CD14-positive monocyte (primary cell): Measurements from ENCODE around the gene XPO4. TPM values are rescaled to one million over a fixed set of nuclear protein-coding genes. Genes with fewer than 3 reads are reported as not detected.
A peak's percentile ranks its signal among the peaks of the same experiment; 100 is the strongest.

ENCODE experiments used
- DNase-seq, 3 donors: peaks; one replicate each; pipeline ENCODE4 v3.0.0-alpha.2; 2011 to 2022
- H2AFZ ChIP-seq: 2 replicates; pipeline ENCODE4 v1.6.0; 2012; ENCODE audit warnings: mild to moderate bottlenecking, low read depth, low read length, inconsistent platforms; ENCODE audit not compliant: insufficient read depth, poor library complexity, severe bottlenecking
- H3K27ac ChIP-seq, 2 donors: 1 replicate in 1 of 2; 2 replicates in 1 of 2; pipeline ENCODE4 v1.5.1; 2012 to 2013; ENCODE audit warnings: low read length in 2 of 2, control low read depth in 1 of 2, inconsistent platforms in 1 of 2, low read depth in 1 of 2, mild to moderate bottlenecking in 1 of 2
- H3K27me3 ChIP-seq, 2 donors: one replicate each; pipeline versions ENCODE4 v1.6.0 to v1.6.1; 2011 to 2013; ENCODE audit warnings: low read length in 2 of 2; ENCODE audit not compliant: control insufficient read depth in 2 of 2, insufficient read depth in 2 of 2
- H3K36me3 ChIP-seq, 2 donors: replicated peaks in 1 of 2; 1 replicate in 1 of 2; 2 replicates in 1 of 2; pipeline versions ENCODE4 v1.5.1 to v1.6.1; 2012 to 2013; ENCODE audit warnings: low read length in 2 of 2, control low read depth in 1 of 2, inconsistent platforms in 1 of 2, mild to moderate bottlenecking in 1 of 2; ENCODE audit not compliant: insufficient read depth in 2 of 2, control insufficient read depth in 1 of 2
- H3K4me1 ChIP-seq, 2 donors: 1 replicate in 1 of 2; 2 replicates in 1 of 2; pipeline versions ENCODE4 v1.5.1 to v1.6.1; 2012 to 2013; ENCODE audit warnings: low read length in 2 of 2, control low read depth in 1 of 2, inconsistent platforms in 1 of 2, mild to moderate bottlenecking in 1 of 2, moderate library complexity in 1 of 2; ENCODE audit not compliant: insufficient read depth in 2 of 2, control insufficient read depth in 1 of 2
- H3K4me2 ChIP-seq: replicated peaks from 2 replicates; pipeline ENCODE3; 2012; ENCODE audit warnings: low read length, moderate library complexity, mild to moderate bottlenecking; ENCODE audit not compliant: poor library complexity, severe bottlenecking; ENCODE audit errors: extremely low read depth
- H3K4me3 ChIP-seq, 3 experiments: fragments of 200-600 bp in 1 of 3; sonication (generic) in 1 of 3; replicated peaks in 1 of 3; 1 replicate in 2 of 3; 2 replicates in 1 of 3; pipeline ENCODE4 v1.5.1; 2011 to 2013; ENCODE audit warnings: low read length in 3 of 3, mild to moderate bottlenecking in 3 of 3, control low read depth in 2 of 3, low read depth in 2 of 3, inconsistent platforms in 1 of 3, moderate library complexity in 1 of 3
- H3K79me2 ChIP-seq: 2 replicates; pipeline ENCODE4 v1.6.0; 2012; ENCODE audit warnings: mild to moderate bottlenecking, control low read depth, inconsistent platforms, low read length, moderate library complexity; ENCODE audit not compliant: insufficient read depth
- H3K9ac ChIP-seq: 2 replicates; pipeline ENCODE4 v1.6.0; 2017; ENCODE audit warnings: low read length, mild to moderate bottlenecking; ENCODE audit not compliant: insufficient read depth, poor library complexity, severe bottlenecking
- H3K9me3 ChIP-seq, 2 donors: replicated peaks in 1 of 2; 1 replicate in 1 of 2; 2 replicates in 1 of 2; pipeline versions ENCODE4 v1.5.1 to v1.6.1; 2012 to 2013; ENCODE audit warnings: low read length in 2 of 2, control low read depth in 1 of 2; ENCODE audit not compliant: control insufficient read depth in 1 of 2, insufficient read depth in 1 of 2
- H4K20me1 ChIP-seq: 2 replicates; pipeline ENCODE4 v1.6.0; 2012; ENCODE audit warnings: mild to moderate bottlenecking, low read length, control low read depth, moderate library complexity; ENCODE audit not compliant: insufficient read depth
- H3K27ac Mint-ChIP-seq, 7 donors: one replicate each; pipeline ENCODE4 v1.8.0; 2020; ENCODE audit warnings: mild to moderate bottlenecking in 7 of 7, mixed read lengths in 7 of 7, moderate library complexity in 6 of 7, inconsistent platforms in 2 of 7
- H3K27me3 Mint-ChIP-seq, 3 donors: one replicate each; pipeline ENCODE4 v1.8.0; 2021 to 2022; ENCODE audit warnings: low read depth in 3 of 3, mild to moderate bottlenecking in 3 of 3, mixed read lengths in 3 of 3, moderate library complexity in 3 of 3, inconsistent platforms in 1 of 3
- H3K36me3 Mint-ChIP-seq, 2 donors: one replicate each; pipeline ENCODE4 v1.8.0; 2020; ENCODE audit warnings: mixed read lengths in 2 of 2, inconsistent platforms in 1 of 2, mild to moderate bottlenecking in 1 of 2
- H3K4me1 Mint-ChIP-seq: one replicate; pipeline ENCODE4 v1.8.0; 2020; ENCODE audit warnings: mild to moderate bottlenecking, mixed read lengths
- H3K4me3 Mint-ChIP-seq, 2 donors: one replicate each; pipeline ENCODE4 v1.8.0; 2020; ENCODE audit warnings: mild to moderate bottlenecking in 2 of 2, mixed read lengths in 2 of 2, moderate library complexity in 1 of 2
- H3K9me3 Mint-ChIP-seq, 7 donors: one replicate each; pipeline ENCODE4 v1.8.0; 2020 to 2022; ENCODE audit warnings: mixed read lengths in 7 of 7, mild to moderate bottlenecking in 6 of 7, moderate library complexity in 6 of 7, inconsistent platforms in 2 of 7
- WGBS: methylation state at CpG from one replicate; pipeline ENCODE4 v1.1.5; 2013; ENCODE audit warnings: missing lambda C conversion rate; ENCODE audit not compliant: insufficient coverage; 5-methylcytosine and 5-hydroxymethylcytosine counted together
- intact Hi-C, 2 donors: fragments of 100-400 bp; cut with micrococcal nuclease; formaldehyde crosslinking; loops; one replicate each; pipeline versions ENCODE4 v1.15.0 to v1.15.1; 2023
- polyA plus RNA-seq, 3 donors: library from polyadenylated mRNA; depleted of rRNA in 1 of 3; unstranded in 2 of 3; stranded (reverse) in 1 of 3; fragments of 300-500 nt in 2 of 3; fragments of >200 nt in 1 of 3; fragmentation: Illumina TruSeq in 2 of 3; gene quantifications; 1 replicate in 2 of 3; 2 replicates in 1 of 3; pipeline ENCODE4 v1.2.3, GENCODE V29; 2012 to 2021
- TF ChIP-seq, protein P1 (sequence below): fragments of 200-600 bp; IDR thresholded peaks from one replicate; pipeline ENCODE4 v1.8.0; 2022; ENCODE audit warnings: antibody characterized with exemption, mild to moderate bottlenecking

XPO4 gene
- polyA plus RNA-seq, 3 donors, result 2.9 to 4.4 (median 4.0) TPM

DNA sequence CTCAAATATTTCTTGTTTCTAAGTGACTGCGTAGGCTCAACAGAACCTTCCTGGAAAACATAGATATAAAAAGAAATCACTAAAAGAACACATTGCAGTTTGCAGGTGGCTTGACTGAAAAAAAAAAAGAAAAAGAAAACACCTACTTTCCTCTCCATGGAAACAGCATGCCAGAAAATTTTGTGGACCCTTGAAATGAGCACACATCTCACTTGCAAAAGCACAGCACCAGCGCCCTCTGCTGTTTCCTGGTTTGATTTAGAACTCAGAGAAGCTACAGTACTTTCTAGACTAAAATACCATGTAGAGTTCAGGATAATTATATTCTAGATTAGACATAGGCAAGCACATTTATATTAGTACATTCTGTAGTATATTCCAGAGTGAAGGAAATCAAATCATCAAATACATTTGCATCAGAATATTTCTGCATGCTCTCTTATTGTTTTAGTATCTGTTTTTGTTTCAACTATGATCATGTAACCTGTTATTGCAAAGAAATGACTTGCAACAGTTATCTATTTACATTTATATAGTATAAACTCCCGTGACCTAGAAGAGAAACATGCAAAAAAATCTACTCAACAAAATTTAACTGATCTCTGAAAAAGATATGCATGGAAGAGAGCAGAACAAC is 22.3 kb upstream of the XPO4 start:
- intact Hi-C loops, result loop anchor here (5.0 to 10.0 kb wide), 4 partner anchors 210 to 730 kb away; partner anchors contain the start of gene GJB2 (in 1 of the 2)
- no CpG with 5 or more reads among the region's 3 CpGs for WGBS
- no peaks in the 10 kb centered on the region for H3K9me3 Mint-ChIP-seq

DNA sequence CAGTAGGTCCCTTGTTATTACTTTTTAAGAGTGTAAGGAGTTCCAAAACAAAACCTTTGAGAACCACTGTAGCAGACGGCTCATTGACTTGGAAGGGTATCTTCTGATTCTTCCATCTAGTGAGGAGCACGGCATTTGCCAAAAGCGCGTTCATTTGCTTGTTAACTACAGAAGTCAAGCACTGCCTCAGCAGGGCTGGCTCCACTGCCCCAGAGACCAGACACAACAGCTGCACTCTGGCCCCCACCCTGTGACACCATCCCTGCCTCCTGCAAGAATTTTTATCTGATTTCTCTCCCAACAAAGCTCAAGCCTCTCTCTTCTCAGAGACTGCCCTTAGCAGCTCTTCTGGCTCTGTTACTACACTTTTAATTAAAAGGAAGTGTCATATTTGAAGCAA is 20.7 kb upstream of the XPO4 start:
- no peak for DNase-seq
- WGBS, result 97% methylated on average over 4 of the region's 4 CpGs

More for the DNA sequence above, 22.3 kb upstream of the XPO4 start:
- Mint-ChIP-seq H3K36me3 (no peaks in the 10 kb centered on the region), H3K4me1 (no peaks in the 10 kb centered on the region), H3K27me3 (peaks cover 0 to 7% (median 4%) of the 10 kb centered on the region in 3 donors), H3K27ac (no peak overlapping the region), H3K4me3 (no peak overlapping the region)
- H3K9ac ChIP-seq, result no peak overlapping the region
- no peak overlapping the region for H2AFZ ChIP-seq
- no peaks in the 10 kb centered on the region for H3K9me3 ChIP-seq
- H3K4me2 ChIP-seq, result no peak overlapping the region
- H3K27ac ChIP-seq, result no peak overlapping the region
- no peaks in the 10 kb centered on the region for H3K4me1 ChIP-seq
- DNase-seq, result peak; percentile 22 to 49 (median 47)
- no peaks in the 10 kb centered on the region for H4K20me1 ChIP-seq
- H3K4me3 ChIP-seq, result no peak overlapping the region
- H3K79me2 ChIP-seq, result no peaks in the 10 kb centered on the region
- TF ChIP-seq, protein P1, sequence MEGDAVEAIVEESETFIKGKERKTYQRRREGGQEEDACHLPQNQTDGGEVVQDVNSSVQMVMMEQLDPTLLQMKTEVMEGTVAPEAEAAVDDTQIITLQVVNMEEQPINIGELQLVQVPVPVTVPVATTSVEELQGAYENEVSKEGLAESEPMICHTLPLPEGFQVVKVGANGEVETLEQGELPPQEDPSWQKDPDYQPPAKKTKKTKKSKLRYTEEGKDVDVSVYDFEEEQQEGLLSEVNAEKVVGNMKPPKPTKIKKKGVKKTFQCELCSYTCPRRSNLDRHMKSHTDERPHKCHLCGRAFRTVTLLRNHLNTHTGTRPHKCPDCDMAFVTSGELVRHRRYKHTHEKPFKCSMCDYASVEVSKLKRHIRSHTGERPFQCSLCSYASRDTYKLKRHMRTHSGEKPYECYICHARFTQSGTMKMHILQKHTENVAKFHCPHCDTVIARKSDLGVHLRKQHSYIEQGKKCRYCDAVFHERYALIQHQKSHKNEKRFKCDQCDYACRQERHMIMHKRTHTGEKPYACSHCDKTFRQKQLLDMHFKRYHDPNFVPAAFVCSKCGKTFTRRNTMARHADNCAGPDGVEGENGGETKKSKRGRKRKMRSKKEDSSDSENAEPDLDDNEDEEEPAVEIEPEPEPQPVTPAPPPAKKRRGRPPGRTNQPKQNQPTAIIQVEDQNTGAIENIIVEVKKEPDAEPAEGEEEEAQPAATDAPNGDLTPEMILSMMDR, result peak; percentile 86
- H3K36me3 ChIP-seq, result no peaks in the 10 kb centered on the region
- no peaks in the 10 kb centered on the region for H3K27me3 ChIP-seq

More for the DNA sequence above, 20.7 kb upstream of the XPO4 start:
- TF ChIP-seq, protein P1, result no peak
- H3K9ac ChIP-seq, result no peak overlapping the region
- no peak overlapping the region for H3K4me3 ChIP-seq
- H3K4me3 Mint-ChIP-seq, result no peak overlapping the region
- peaks cover 0 to 8% (median 0%) of the 10 kb centered on the region in 3 donors for H3K27me3 Mint-ChIP-seq
- no peaks in the 10 kb centered on the region for H3K79me2 ChIP-seq
- H3K9me3 Mint-ChIP-seq, result no peaks in the 10 kb centered on the region
- intact Hi-C loops, result loop anchor here (5.0 to 10.0 kb wide), 4 partner anchors 208 to 728 kb away; partner anchors contain the start of gene GJB2 (in 1 of the 2)
- no peaks in the 10 kb centered on the region for H3K27me3 ChIP-seq
- H3K4me1 ChIP-seq, result no peaks in the 10 kb centered on the region
- H3K36me3 ChIP-seq, result no peaks in the 10 kb centered on the region
- no peak overlapping the region for H2AFZ ChIP-seq
- H3K36me3 Mint-ChIP-seq, result no peaks in the 10 kb centered on the region
- no peaks in the 10 kb centered on the region for H4K20me1 ChIP-seq
- H3K4me1 Mint-ChIP-seq, result no peaks in the 10 kb centered on the region
- H3K4me2 ChIP-seq, result no peak overlapping the region
- H3K9me3 ChIP-seq, result no peaks in the 10 kb centered on the region
- no peak overlapping the region for H3K27ac Mint-ChIP-seq
- no peak overlapping the region for H3K27ac ChIP-seq
